ENCODE measurements around the gene AKIRIN1. TPM values are rescaled to one million over a fixed set of nuclear protein-coding genes. Genes with fewer than 3 reads are reported as not detected.
"Not testable (repeated sequence)": the region's sequence is repeated elsewhere in the genome, so short reads cannot be mapped to it uniquely, and the experiment has no call there.

AKIRIN1 gene
- total and polyA plus RNA-seq, 2 donors (not counting 3 experiments of a cell fraction or from before 2014, with no cell fraction given), result 28.4 to 43.4 TPM

GRCh38 chr1:38973659-38974437 is 17.2 kb upstream of the AKIRIN1 start:
- BruUV-seq (replicated peaks), result no TSS peak
- no peak for TF ChIP-seq POLR2A (IDR thresholded peaks at IDR 0.05; ENCODE audit: low read depth, low read length)

GRCh38 chr1:38977399-38978244 is 13.5 kb upstream of the AKIRIN1 start:
- H3K27me3 ChIP-seq (ENCODE audit: control insufficient read depth in 2 of 2, insufficient read depth in 2 of 2, low read length in 2 of 2); DNase-seq (ENCODE audit: low read depth, low spot score); dilution Hi-C loops (cut with MboI; ENCODE audit: extremely low pct_ligation_motif_present, low sequenced_read_pairs); FAIRE-seq; H3K9me1 ChIP-seq (replicated peaks; ENCODE audit: control insufficient read depth, extremely low read depth, insufficient read depth, low read length); BruUV-seq (replicated peaks); H4K20me1 ChIP-seq (replicated peaks; ENCODE audit: control insufficient read depth, extremely low read depth, insufficient read depth, low read length); intact Hi-C loops (cut with micrococcal nuclease); H3K4me1 ChIP-seq (ENCODE audit: control insufficient read depth, extremely low read depth, insufficient read depth, low read length); POLR2A ChIA-PET; H3K27ac ChIP-seq (ENCODE audit: insufficient read depth, low read depth, low read length); H3K9ac ChIP-seq (replicated peaks; ENCODE audit: extremely low read depth, insufficient read depth, low read length); H3K36me3 ChIP-seq (ENCODE audit: control insufficient read depth in 2 of 2, extremely low read depth in 1 of 2, insufficient read depth in 2 of 2, low read length in 2 of 2); H3K4me3 ChIP-seq (replicated peaks in 1 of 3; ENCODE audit: insufficient read depth in 1 of 3, low read depth in 1 of 3, low read length in 3 of 3); H3K9me3 ChIP-seq (replicated peaks; ENCODE audit: control insufficient read depth, insufficient read depth, low read length); H3K79me2 ChIP-seq (ENCODE audit: control insufficient read depth, insufficient read depth, low read length); H2AFZ ChIP-seq (ENCODE audit: low read depth, low read length); H3K4me2 ChIP-seq (ENCODE audit: insufficient read depth, low read length): not testable (repeated sequence)
- CTCF ChIA-PET, result interaction anchor here (0.7 to 1.5 kb wide), 2 partner anchors 11 to 115 kb away, joined by 3 read pairs; no protein-coding TSS in a partner anchor

More at GRCh38 chr1:38973659-38974437, 17.2 kb upstream of the AKIRIN1 start:
- ChIA-PET POLR2A (no interaction called here), CTCF (no interaction called here)
- Histone ChIP-seq H3K27ac (ENCODE audit: insufficient read depth, low read depth, low read length) (no peak overlapping the region), H3K27me3 (ENCODE audit: control insufficient read depth in 2 of 2, insufficient read depth in 2 of 2, low read length in 2 of 2) (no peaks in the 10 kb centered on the region), H3K4me1 (ENCODE audit: control insufficient read depth, extremely low read depth, insufficient read depth, low read length) (no peaks in the 10 kb centered on the region), H2AFZ (ENCODE audit: low read depth, low read length) (no peak overlapping the region), H3K79me2 (ENCODE audit: control insufficient read depth, insufficient read depth, low read length) (no peaks in the 10 kb centered on the region), H3K4me3 (replicated peaks in 1 of 3; ENCODE audit: insufficient read depth in 1 of 3, low read depth in 1 of 3, low read length in 3 of 3) (no peak overlapping the region), H3K9ac (replicated peaks; ENCODE audit: extremely low read depth, insufficient read depth, low read length) (no peak overlapping the region), H3K36me3 (ENCODE audit: control insufficient read depth in 2 of 2, extremely low read depth in 1 of 2, insufficient read depth in 2 of 2, low read length in 2 of 2) (no peaks in the 10 kb centered on the region), H3K4me2 (ENCODE audit: insufficient read depth, low read length) (no peak overlapping the region), H4K20me1 (replicated peaks; ENCODE audit: control insufficient read depth, extremely low read depth, insufficient read depth, low read length) (no peaks in the 10 kb centered on the region), H3K9me1 (replicated peaks; ENCODE audit: control insufficient read depth, extremely low read depth, insufficient read depth, low read length) (no peaks in the 10 kb centered on the region), H3K9me3 (replicated peaks; ENCODE audit: control insufficient read depth, insufficient read depth, low read length) (no peaks in the 10 kb centered on the region)
- intact Hi-C loops (cut with micrococcal nuclease) (no loop called here), dilution Hi-C loops (cut with MboI; ENCODE audit: extremely low pct_ligation_motif_present, low sequenced_read_pairs) (no loop called here)
- no peak for FAIRE-seq
- DNase-seq (ENCODE audit: low read depth, low spot score), result no peak

GRCh38 chr1:38978245-38978542 is 12.9 kb upstream of the AKIRIN1 start:
- DNase-seq (ENCODE audit: low read depth, low spot score); FAIRE-seq; H3K9ac ChIP-seq (replicated peaks; ENCODE audit: extremely low read depth, insufficient read depth, low read length); POLR2A ChIA-PET; H2AFZ ChIP-seq (ENCODE audit: low read depth, low read length); H3K9me3 ChIP-seq (replicated peaks; ENCODE audit: control insufficient read depth, insufficient read depth, low read length); H4K20me1 ChIP-seq (replicated peaks; ENCODE audit: control insufficient read depth, extremely low read depth, insufficient read depth, low read length); BruUV-seq (replicated peaks); H3K79me2 ChIP-seq (ENCODE audit: control insufficient read depth, insufficient read depth, low read length); H3K9me1 ChIP-seq (replicated peaks; ENCODE audit: control insufficient read depth, extremely low read depth, insufficient read depth, low read length); CTCF ChIA-PET; H3K36me3 ChIP-seq (ENCODE audit: control insufficient read depth in 2 of 2, extremely low read depth in 1 of 2, insufficient read depth in 2 of 2, low read length in 2 of 2); intact Hi-C loops (cut with micrococcal nuclease); H3K4me1 ChIP-seq (ENCODE audit: control insufficient read depth, extremely low read depth, insufficient read depth, low read length); H3K4me3 ChIP-seq (replicated peaks in 1 of 3; ENCODE audit: insufficient read depth in 1 of 3, low read depth in 1 of 3, low read length in 3 of 3); H3K4me2 ChIP-seq (ENCODE audit: insufficient read depth, low read length); H3K27ac ChIP-seq (ENCODE audit: insufficient read depth, low read depth, low read length); H3K27me3 ChIP-seq (ENCODE audit: control insufficient read depth in 2 of 2, insufficient read depth in 2 of 2, low read length in 2 of 2); dilution Hi-C loops (cut with MboI; ENCODE audit: extremely low pct_ligation_motif_present, low sequenced_read_pairs): not testable (repeated sequence)

GRCh38 chr1:38979380-38979779 is 11.7 kb upstream of the AKIRIN1 start:
- CTCF ChIA-PET, FAIRE-seq, POLR2A ChIA-PET: not testable (repeated sequence)

More at GRCh38 chr1:38979380-38979779, 11.7 kb upstream of the AKIRIN1 start:
- DNase-seq (ENCODE audit: low read depth, low spot score); H3K9me1 ChIP-seq (replicated peaks; ENCODE audit: control insufficient read depth, extremely low read depth, insufficient read depth, low read length); H3K4me3 ChIP-seq (replicated peaks in 1 of 3; ENCODE audit: insufficient read depth in 1 of 3, low read depth in 1 of 3, low read length in 3 of 3); H3K9me3 ChIP-seq (replicated peaks; ENCODE audit: control insufficient read depth, insufficient read depth, low read length); H3K27ac ChIP-seq (ENCODE audit: insufficient read depth, low read depth, low read length); intact Hi-C loops (cut with micrococcal nuclease); dilution Hi-C loops (cut with MboI; ENCODE audit: extremely low pct_ligation_motif_present, low sequenced_read_pairs); H3K27me3 ChIP-seq (ENCODE audit: control insufficient read depth in 2 of 2, insufficient read depth in 2 of 2, low read length in 2 of 2); H4K20me1 ChIP-seq (replicated peaks; ENCODE audit: control insufficient read depth, extremely low read depth, insufficient read depth, low read length); H2AFZ ChIP-seq (ENCODE audit: low read depth, low read length); BruUV-seq (replicated peaks); H3K4me2 ChIP-seq (ENCODE audit: insufficient read depth, low read length); H3K4me1 ChIP-seq (ENCODE audit: control insufficient read depth, extremely low read depth, insufficient read depth, low read length); H3K79me2 ChIP-seq (ENCODE audit: control insufficient read depth, insufficient read depth, low read length); H3K36me3 ChIP-seq (ENCODE audit: control insufficient read depth in 2 of 2, extremely low read depth in 1 of 2, insufficient read depth in 2 of 2, low read length in 2 of 2); H3K9ac ChIP-seq (replicated peaks; ENCODE audit: extremely low read depth, insufficient read depth, low read length): not testable (repeated sequence)
